A549 treated with ZK216348 at 1 μM for 4 hours (cell line): ENCODE data around the gene ZNF468. TPM values are rescaled to one million over a fixed set of nuclear protein-coding genes. Genes with fewer than 3 reads are reported as not detected.

Source experiments
- total RNA-seq: library from RNA; stranded (reverse); fragments of 200-300 nt; extraction: Qiagen RNA extraction; gene quantifications from 5 replicates; pipeline ENCODE4 v1.2.3, GENCODE V29; 2022; ENCODE audit warnings: low read depth

ZNF468 gene
- 0.51 to 0.79 TPM (median 0.70 TPM) in 5 replicates for total RNA-seq

GRCh38 chr19:52857378-52858191, at the start of gene ZNF468:
ZNF468 (minus strand) TSS chr19:52857619; CDS start chr19:52854272, 3,347 bp downstream.

GRCh38 chr19:52897138-52897935, 39.9 kb upstream of the ZNF468 start, which contains the start of gene ZNF320:
ZNF320 (minus strand) TSS chr19:52897635; CDS start chr19:52890255, 7,380 bp downstream.

DNA sequence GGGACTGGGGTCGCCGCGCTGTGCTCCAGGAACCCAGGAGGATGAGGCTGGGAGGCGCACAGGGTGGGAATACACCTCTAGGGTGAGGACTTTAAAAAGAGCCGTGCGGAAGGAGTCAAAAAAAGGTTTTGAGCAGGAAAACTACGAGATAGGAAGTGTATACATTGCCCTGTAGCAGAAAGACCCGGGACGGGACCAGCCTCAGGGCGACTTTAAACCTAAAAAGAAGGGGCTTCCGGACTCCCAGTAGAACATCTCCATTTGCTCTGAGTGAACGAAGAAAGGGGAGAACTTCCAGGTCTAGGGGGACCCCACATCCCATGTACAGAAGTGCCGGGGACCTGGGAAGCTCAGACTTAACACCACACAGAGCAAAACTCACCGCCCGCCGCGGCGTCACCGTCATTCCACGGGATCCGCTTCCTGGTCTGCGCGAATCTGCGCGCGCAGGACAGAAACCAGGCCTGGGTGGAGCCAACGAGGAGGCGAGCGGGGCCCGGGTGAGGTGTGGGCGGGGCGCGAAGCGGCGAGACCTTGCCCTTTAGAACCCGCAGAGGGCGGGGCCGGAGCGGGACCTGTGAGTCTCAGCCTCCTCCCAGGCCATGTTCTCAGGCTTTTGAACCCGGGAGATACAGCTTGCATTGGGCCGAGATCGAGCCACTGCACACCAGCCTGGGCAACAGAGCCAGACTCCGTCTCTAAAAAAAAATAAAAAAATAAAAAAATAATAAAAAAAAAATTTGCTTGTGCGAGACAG, 36.0 kb downstream of the ZNF468 start, which contains the start of gene ZNF28:
Gene ZNF28, minus strand, starts transcription at position 430 of the 757 bp plus-strand sequence. CDS start 3,675 bp downstream, outside the sequence.

Other genes starting within 250 kb of the ZNF468 start
- gene ZNF83, start 219.3 kb downstream of the ZNF468 start, total RNA-seq, result 0.14 to 0.17 TPM (median 0.15 TPM) in 5 replicates
- gene ZNF611, start 122.6 kb downstream of the ZNF468 start, total RNA-seq, result 2.3 to 5.1 TPM (median 2.7 TPM) in 5 replicates
- gene ZNF600, start 70.8 kb downstream of the ZNF468 start, total RNA-seq, result 0.07 to 0.34 TPM (median 0.22 TPM) in 4 of 5 replicates, not detected in the other
- 0.62 to 2.0 TPM (median 1.2 TPM) in 5 replicates for gene ZNF28, start 36.0 kb downstream of the ZNF468 start, total RNA-seq
- gene ZNF320, start 40.0 kb upstream of the ZNF468 start, total RNA-seq, result not detected in 5 replicates
- gene ZNF888, start 65.8 kb upstream of the ZNF468 start, total RNA-seq, result not detected in 5 replicates
- 0.12 to 0.59 TPM (median 0.28 TPM) in 3 of 5 replicates, not detected in the others for gene ZNF816, start 105.3 kb upstream of the ZNF468 start, total RNA-seq
- not detected in 5 replicates for gene ERVV-1, start 156.3 kb upstream of the ZNF468 start, total RNA-seq
- gene ERVV-2, start 187.1 kb upstream of the ZNF468 start, total RNA-seq, result not detected in 5 replicates
- 6.3 to 9.0 TPM (median 7.5 TPM) in 5 replicates for gene ZNF160, start 245.8 kb upstream of the ZNF468 start, total RNA-seq